ENCODE measurements around the gene MAP2K5. TPM values are rescaled to one million over a fixed set of nuclear protein-coding genes. Genes with fewer than 3 reads are reported as not detected.

The MAP2K5 gene
- total and polyA plus RNA-seq, 9 of the 15 experiments (the other 6 are each of a cell fraction or from before 2014, with no cell fraction given) = 0.41 to 16.5 (median 7.5) TPM

DNA sequence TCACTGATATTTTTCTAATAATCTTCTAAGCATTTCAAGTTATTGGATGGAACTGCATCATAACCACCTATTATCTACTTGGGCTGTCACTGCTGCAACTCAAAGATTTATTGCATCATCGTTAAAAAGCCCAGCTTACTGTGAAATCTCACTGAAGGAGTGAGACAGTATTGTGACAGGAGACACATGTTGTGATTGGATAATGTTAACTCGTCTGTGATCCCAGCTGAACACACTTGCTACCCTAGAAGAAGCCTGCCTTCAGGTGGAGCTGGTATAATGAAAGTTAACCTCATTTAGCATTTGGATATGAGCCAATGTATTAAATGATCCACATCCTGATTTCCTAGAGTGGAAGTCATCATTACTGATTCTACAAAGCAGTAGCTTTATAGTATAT is 138.1 kb downstream of the MAP2K5 start (continued):
- TF ChIP-seq ATF1 (CRISPR knock-in tag; IDR thresholded peaks at IDR 0.05) = no peak
- peak; percentile 54 for TF ChIP-seq ATF1 (tag; IDR thresholded peaks at IDR 0.05)
- TF ChIP-seq HDAC2 (IDR thresholded peaks at IDR 0.05) = peak; percentile 72
- TF ChIP-seq HNRNPH1 (optimal IDR thresholded peaks at IDR 0.05; ENCODE audit: low read depth, low read length) = no peak
- TF ChIP-seq POLR2B (IDR thresholded peaks at IDR 0.05; ENCODE audit: low read depth, partially characterized antibody) = no peak
- TF ChIP-seq ZBTB8A (IDR thresholded peaks at IDR 0.05; ENCODE audit: partially characterized antibody) = no peak
- TF ChIP-seq LCOR (CRISPR knock-in tag; IDR thresholded peaks at IDR 0.05) = no peak
- no peak for TF ChIP-seq DNMT1 (IDR thresholded peaks at IDR 0.05)
- TF ChIP-seq, protein P1, sequence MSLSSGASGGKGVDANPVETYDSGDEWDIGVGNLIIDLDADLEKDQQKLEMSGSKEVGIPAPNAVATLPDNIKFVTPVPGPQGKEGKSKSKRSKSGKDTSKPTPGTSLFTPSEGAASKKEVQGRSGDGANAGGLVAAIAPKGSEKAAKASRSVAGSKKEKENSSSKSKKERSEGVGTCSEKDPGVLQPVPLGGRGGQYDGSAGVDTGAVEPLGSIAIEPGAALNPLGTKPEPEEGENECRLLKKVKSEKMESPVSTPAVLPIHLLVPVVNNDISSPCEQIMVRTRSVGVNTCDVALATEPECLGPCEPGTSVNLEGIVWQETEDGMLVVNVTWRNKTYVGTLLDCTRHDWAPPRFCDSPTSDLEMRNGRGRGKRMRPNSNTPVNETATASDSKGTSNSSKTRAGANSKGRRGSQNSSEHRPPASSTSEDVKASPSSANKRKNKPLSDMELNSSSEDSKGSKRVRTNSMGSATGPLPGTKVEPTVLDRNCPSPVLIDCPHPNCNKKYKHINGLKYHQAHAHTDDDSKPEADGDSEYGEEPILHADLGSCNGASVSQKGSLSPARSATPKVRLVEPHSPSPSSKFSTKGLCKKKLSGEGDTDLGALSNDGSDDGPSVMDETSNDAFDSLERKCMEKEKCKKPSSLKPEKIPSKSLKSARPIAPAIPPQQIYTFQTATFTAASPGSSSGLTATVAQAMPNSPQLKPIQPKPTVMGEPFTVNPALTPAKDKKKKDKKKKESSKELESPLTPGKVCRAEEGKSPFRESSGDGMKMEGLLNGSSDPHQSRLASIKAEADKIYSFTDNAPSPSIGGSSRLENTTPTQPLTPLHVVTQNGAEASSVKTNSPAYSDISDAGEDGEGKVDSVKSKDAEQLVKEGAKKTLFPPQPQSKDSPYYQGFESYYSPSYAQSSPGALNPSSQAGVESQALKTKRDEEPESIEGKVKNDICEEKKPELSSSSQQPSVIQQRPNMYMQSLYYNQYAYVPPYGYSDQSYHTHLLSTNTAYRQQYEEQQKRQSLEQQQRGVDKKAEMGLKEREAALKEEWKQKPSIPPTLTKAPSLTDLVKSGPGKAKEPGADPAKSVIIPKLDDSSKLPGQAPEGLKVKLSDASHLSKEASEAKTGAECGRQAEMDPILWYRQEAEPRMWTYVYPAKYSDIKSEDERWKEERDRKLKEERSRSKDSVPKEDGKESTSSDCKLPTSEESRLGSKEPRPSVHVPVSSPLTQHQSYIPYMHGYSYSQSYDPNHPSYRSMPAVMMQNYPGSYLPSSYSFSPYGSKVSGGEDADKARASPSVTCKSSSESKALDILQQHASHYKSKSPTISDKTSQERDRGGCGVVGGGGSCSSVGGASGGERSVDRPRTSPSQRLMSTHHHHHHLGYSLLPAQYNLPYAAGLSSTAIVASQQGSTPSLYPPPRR (CRISPR knock-in tag; IDR thresholded peaks at IDR 0.05; ENCODE audit: borderline replicate concordance) = no peak
- TF ChIP-seq, protein P2, sequence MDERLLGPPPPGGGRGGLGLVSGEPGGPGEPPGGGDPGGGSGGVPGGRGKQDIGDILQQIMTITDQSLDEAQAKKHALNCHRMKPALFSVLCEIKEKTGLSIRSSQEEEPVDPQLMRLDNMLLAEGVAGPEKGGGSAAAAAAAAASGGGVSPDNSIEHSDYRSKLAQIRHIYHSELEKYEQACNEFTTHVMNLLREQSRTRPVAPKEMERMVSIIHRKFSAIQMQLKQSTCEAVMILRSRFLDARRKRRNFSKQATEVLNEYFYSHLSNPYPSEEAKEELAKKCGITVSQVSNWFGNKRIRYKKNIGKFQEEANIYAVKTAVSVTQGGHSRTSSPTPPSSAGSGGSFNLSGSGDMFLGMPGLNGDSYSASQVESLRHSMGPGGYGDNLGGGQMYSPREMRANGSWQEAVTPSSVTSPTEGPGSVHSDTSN (CRISPR knock-in tag; IDR thresholded peaks at IDR 0.05; ENCODE audit: low read depth) = peak; percentile 68
- TF ChIP-seq, protein P2 (tag; conservative IDR thresholded peaks at IDR 0.05; ENCODE audit: low read depth) = peak; percentile 90
- TF ChIP-seq, protein P3, sequence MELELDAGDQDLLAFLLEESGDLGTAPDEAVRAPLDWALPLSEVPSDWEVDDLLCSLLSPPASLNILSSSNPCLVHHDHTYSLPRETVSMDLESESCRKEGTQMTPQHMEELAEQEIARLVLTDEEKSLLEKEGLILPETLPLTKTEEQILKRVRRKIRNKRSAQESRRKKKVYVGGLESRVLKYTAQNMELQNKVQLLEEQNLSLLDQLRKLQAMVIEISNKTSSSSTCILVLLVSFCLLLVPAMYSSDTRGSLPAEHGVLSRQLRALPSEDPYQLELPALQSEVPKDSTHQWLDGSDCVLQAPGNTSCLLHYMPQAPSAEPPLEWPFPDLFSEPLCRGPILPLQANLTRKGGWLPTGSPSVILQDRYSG (tag; conservative IDR thresholded peaks at IDR 0.05; ENCODE audit: low read depth) = no peak
- no peak for TF ChIP-seq SMARCA5 (IDR thresholded peaks at IDR 0.05)
- no peak for TF ChIP-seq ZNF175 (CRISPR knock-in tag; IDR thresholded peaks at IDR 0.05; ENCODE audit: low read depth)
- TF ChIP-seq KAT2B (IDR thresholded peaks at IDR 0.05; ENCODE audit: low read depth, low read length) = no peak
- TF ChIP-seq ZNF444 (CRISPR knock-in tag; IDR thresholded peaks at IDR 0.05) = no peak
- TF ChIP-seq, protein P4, sequence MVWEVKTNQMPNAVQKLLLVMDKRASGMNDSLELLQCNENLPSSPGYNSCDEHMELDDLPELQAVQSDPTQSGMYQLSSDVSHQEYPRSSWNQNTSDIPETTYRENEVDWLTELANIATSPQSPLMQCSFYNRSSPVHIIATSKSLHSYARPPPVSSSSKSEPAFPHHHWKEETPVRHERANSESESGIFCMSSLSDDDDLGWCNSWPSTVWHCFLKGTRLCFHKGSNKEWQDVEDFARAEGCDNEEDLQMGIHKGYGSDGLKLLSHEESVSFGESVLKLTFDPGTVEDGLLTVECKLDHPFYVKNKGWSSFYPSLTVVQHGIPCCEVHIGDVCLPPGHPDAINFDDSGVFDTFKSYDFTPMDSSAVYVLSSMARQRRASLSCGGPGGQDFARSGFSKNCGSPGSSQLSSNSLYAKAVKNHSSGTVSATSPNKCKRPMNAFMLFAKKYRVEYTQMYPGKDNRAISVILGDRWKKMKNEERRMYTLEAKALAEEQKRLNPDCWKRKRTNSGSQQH (CRISPR knock-in tag; IDR thresholded peaks at IDR 0.05) = no peak
- TF ChIP-seq ZNF699 (CRISPR knock-in tag; IDR thresholded peaks at IDR 0.05; ENCODE audit: insufficient replicate concordance) = no peak
